GM21619 (cell line): Measurements from ENCODE around the gene KDM4B.

ENCODE experiments used
- ATAC-seq: cut with Tn5 transposase; IDR thresholded peaks from one replicate; pipeline ENCODE4 v1.9.1; 2021; ENCODE audit not compliant: unreplicated experiment

KDM4B gene

GRCh38 chr19:4984106-4984380, 15.1 kb downstream of the KDM4B start:
- no peak for ATAC-seq

GRCh38 chr19:4984438-4984990, 15.6 kb downstream of the KDM4B start:
- no peak for ATAC-seq

- ATAC-seq, result no peak
Observed at GRCh38 chr19:4985551-4985991, 16.7 kb downstream of the KDM4B start.

GRCh38 chr19:4986056-4986455, 17.1 kb downstream of the KDM4B start:
- ATAC-seq, result no peak

- ATAC-seq, result no peak
Observed at GRCh38 chr19:4986471-4986891, 17.6 kb downstream of the KDM4B start.

GRCh38 chr19:4987256-4987655, 18.3 kb downstream of the KDM4B start:
- ATAC-seq, result no peak

- no peak for ATAC-seq
Observed at GRCh38 chr19:4987692-4988370, 18.9 kb downstream of the KDM4B start.

GRCh38 chr19:4988770-4989251, 19.9 kb downstream of the KDM4B start:
- no peak for ATAC-seq

- no peak for ATAC-seq
Observed at GRCh38 chr19:4990306-4990705, 21.4 kb downstream of the KDM4B start.

GRCh38 chr19:4991538-4991937, 22.6 kb downstream of the KDM4B start:
- no peak for ATAC-seq

- ATAC-seq, result no peak
Observed at GRCh38 chr19:4991996-4992698, 23.2 kb downstream of the KDM4B start.

- ATAC-seq, result no peak
Observed at GRCh38 chr19:4993683-4994082, 24.8 kb downstream of the KDM4B start.

- no peak for ATAC-seq
Observed at GRCh38 chr19:4996701-4997100, 27.8 kb downstream of the KDM4B start.

GRCh38 chr19:4997297-4997696, 28.4 kb downstream of the KDM4B start:
- ATAC-seq, result no peak

GRCh38 chr19:5000120-5000611, 31.3 kb downstream of the KDM4B start:
- no peak for ATAC-seq

- no peak for ATAC-seq
Observed at GRCh38 chr19:5001615-5002014, 32.7 kb downstream of the KDM4B start.

GRCh38 chr19:5002143-5002542, 33.2 kb downstream of the KDM4B start:
- ATAC-seq, result no peak

GRCh38 chr19:5003781-5004180, 34.9 kb downstream of the KDM4B start:
- ATAC-seq, result no peak

GRCh38 chr19:5005096-5005495, 36.2 kb downstream of the KDM4B start:
- no peak for ATAC-seq

GRCh38 chr19:5006201-5006600, 37.3 kb downstream of the KDM4B start:
- no peak for ATAC-seq

GRCh38 chr19:5006821-5007220, 37.9 kb downstream of the KDM4B start:
- ATAC-seq, result no peak
